ENCODE results near the gene CTNNA3.
"Not testable (repeated sequence)": the region's sequence is repeated elsewhere in the genome, so short reads cannot be mapped to it uniquely, and the experiment has no call there.

The CTNNA3 gene

DNA sequence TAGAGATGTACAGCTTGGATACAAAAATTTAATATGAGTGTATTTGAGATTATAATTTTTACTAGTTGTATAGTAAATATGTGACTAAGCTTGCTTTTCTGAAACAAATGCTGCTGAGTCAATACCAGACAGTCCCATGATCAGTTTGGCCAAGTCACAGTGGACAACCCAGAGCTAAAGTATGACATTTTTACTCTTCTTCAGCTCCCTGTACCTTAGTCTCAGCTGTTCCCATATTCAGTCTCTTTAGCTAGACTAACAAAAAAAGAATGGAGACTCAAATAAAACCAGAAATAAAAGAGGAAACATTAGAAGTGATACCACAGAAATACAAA is 189.3 kb downstream of the CTNNA3 start:
- DNase-seq (ENCODE audit: low read depth in 2 of 2), result no peak

DNA sequence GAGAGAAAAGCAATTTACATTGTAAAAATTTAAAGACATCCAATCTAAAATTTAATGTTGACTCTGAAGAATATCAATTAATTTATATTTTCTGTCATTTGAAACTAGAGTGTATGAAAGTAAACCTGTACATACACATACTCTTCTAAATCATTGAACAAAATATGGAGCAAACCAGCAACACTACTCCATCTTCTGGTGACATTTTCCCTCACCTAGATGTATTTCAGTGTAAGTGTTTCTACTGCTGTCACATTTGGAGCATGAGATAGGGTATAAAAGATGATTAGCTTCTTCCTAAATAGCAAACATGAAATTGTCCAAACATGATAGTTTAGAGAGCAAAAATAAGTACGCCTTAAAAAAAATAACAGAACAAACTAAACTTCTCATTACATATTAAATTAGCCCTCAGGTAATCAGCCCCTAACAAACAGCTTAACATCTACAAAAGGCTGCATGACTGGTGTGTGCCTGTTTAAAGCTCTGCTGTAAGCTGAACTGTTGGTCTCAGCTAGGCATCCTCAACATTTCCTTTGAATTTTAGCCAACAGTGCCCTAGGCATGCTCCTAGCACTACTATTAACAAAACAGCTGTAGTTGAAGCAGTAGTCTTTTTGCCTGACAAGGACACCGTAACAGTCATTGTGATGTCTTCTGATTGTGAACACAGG is 189.8 kb downstream of the CTNNA3 start:
- no peak for DNase-seq (ENCODE audit: low read depth in 2 of 2)

DNA sequence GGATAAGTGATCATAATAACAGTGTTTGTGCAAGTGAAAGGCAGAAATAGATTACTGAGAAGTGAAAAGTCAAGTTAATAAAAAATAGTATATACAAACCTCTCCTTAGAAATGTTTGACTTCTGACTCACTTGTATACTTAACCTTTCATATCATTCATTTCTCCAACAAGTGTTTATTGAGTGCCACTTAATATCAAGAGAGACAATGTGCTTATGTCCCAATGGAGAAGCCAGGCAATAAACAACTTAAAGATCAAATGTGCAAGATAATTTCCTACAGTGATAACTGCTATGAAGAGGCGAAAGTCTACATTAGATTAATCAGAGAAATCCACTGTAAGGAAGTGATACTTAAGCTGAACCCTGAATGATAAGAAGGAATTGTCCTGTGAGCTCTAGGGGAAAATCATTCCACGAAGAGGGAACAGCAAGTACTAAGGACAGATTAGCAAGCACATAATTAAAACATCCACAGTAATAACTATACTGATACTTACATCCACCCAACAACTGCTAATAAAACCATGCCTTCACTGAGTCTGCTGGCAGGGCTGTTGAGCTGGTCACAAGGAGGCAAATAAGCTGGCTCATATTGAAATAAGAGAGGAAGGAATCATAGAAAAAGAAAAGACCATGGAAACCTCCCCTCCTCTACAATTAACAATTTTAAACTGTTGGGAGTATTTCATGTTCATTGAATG is 203.5 kb downstream of the CTNNA3 start:
- DNase-seq (ENCODE audit: low read depth in 2 of 2), result no peak

DNA sequence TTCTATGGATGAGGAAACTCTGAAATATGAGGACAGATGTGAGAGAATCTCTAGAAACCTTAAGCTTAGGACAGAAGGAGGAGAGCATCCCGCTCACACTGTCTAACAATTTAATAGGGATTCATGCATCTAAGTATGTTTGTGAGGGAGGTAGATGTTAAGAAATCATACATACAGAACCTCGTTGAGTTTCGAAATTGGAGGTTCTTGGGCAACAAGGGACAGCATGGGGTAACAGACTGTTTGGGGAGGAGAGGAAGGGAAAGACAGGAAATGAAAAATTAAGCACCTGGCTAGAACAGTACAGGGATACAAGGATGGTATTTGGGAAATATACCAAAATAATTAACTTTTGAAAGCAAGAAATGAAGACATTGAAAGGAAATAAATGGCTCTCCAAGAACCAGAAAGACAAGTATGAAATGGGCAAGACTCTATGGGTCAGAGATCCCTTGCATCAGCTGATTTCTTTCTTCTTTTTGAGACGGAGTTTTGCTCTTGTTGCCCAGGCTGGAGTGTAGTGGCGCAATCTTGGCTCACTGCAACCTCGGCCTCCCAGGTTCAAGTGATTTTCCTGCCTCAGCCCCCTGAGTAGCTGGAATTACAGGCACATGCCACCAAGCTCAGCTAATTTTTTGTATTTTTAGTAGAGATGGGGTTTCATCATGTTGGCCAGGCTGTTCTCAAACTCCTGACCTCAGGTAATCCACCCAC is 207.9 kb downstream of the CTNNA3 start:
- no peak for DNase-seq (ENCODE audit: low read depth in 2 of 2)

DNA sequence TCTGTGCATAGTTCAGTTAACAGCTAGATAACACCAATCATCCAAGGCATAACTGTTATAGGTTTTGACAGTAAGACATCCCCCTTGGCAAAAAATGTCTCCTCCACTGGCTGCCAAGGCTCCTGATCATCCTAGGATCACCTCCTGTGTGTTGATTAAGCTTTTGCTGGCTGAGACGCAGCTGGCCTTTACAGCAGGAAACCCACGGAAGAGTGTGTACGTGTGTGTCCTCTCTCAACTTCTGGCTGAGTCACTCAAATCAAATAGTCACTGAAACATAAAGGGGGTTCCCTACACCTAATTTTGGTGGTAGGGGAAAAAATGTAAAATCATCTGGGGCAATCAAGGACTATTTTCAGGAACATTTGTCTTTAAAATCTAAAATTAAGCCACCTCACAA is 208.8 kb downstream of the CTNNA3 start:
- no peak for DNase-seq (ENCODE audit: low read depth in 2 of 2)

DNA sequence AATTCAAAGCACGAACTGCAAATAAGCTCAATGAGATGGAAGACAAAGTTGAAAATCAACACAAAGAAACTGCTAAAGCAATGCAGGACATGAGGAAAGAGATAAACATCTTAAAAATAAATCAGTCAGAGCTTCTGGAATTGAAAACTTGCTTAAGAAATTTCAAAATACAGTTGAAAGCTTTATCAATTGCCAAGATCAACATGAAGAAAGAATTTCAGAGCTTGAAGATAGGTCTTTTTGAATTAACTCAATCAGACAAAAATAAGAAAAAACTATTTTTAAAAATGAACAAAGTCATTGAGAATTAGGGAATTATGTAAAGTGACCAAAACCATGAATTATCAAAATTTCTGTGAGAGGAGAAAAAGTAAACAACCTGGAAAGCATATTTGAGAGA is 218.1 kb downstream of the CTNNA3 start:
- no peak for DNase-seq (ENCODE audit: low read depth in 2 of 2)

DNA sequence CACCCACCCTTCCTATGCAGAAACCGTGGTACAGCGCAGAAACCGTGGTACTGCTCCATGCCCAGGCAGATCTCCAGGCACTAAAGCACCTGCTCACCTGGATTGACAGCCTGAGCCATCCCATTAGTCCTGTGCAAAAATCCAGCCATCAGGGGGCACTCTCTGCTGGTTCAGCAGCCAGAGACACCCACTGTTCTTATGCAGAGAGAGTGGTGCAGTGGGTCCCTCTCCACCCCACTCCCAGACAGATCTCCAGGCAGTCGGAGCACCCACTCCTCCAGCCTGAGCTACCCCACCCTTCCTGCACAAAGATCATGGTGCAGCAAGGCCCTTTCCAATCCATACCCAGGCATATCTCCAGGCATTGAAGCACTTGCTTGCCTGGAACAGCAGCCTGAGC is 219.8 kb downstream of the CTNNA3 start:
- no peak for DNase-seq (ENCODE audit: low read depth in 2 of 2)

DNA sequence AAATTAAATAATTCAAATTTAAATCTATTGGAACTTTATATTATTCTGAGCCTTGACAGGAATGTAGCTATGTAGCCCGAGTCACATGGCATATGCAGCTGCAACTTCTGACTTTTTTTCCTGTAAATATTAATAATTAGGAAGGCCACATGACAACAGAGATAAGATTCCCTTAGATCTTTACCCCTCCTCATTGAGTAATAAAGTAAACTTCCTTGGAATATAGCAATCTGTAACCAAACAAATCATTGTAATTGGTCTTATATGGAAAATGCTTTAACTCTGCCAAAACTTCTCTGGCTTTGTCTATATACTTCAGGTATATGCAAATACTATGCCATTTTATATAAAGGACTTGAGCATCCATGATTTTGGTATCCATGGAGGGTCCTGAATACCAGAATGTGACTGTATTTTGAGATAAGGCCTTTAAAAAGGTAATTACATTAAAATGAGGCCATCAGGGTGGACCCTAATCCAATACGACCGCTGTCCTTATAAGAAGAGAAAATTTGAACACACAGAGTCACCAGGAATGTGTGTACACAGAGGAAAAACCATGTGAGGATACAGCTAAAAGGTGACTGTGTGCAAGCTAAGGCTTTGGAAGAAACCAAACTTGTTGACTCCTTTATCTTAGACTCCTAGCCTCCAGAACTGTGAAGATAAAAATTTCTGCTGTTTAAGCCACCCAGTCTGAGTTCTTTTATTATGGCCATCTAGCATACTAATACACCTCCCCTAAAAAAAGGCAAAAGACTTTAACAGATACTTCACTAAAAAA is 222.0 kb downstream of the CTNNA3 start:
- DNase-seq (ENCODE audit: low read depth in 2 of 2), result no peak

DNA sequence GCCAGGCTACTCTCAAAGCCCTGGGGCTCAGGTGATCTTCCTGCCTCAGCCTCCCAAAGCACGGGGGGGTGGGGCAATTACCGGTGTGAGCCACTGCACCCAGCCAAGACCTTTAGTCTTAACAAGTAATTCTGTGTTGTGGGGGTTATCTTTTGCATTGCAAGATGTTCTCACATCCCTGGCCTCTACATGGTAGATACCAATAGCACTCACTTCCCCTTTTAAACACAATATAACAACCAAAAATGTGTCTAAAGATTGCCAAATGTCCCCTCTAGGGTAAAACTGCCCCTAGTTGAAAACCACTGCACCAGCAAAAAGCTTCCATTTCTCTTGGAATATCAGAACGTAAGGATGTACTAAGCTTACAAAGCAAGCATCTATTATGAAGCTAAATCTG is 225.0 kb downstream of the CTNNA3 start:
- DNase-seq (ENCODE audit: low read depth in 2 of 2), result no peak

DNA sequence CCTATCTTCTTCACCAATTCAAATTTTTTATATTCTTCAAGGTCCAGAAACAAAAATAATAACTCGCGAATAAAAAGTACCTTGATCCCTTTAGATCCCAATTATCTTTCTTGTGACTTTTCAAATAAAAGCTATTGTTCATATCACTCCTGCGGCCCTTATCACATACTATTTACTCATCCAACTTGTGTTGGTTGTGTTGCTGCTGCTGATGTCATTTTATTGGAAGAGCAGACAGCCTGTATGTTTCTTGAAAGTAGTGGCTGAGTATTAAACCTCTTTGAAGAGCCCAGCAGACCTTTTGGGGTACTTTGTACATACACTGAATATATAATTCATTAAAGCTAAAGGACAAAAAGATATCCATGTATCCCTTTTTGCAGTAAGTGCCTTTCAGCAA is 231.7 kb downstream of the CTNNA3 start:
- no peak for DNase-seq (ENCODE audit: low read depth in 2 of 2)

DNA sequence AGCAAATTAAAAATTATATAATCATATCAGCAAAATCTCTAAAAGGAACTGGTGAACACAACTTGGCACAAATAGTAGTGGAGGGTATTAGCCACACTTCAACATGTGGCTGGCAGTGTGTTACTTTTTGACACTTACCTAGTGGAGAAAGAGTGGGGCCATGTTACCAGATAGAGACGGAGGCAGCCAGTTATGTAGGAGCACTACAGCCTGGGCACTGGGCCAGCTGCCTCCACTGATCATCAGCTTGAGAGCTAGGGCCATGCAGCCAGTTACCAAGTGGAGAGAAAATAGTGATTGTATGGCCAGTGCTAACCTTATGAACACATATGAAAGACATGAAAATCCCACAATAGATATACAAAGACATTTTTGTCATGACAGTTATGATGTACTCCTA is 243.1 kb downstream of the CTNNA3 start:
- DNase-seq (ENCODE audit: low read depth in 2 of 2), result no peak

DNA sequence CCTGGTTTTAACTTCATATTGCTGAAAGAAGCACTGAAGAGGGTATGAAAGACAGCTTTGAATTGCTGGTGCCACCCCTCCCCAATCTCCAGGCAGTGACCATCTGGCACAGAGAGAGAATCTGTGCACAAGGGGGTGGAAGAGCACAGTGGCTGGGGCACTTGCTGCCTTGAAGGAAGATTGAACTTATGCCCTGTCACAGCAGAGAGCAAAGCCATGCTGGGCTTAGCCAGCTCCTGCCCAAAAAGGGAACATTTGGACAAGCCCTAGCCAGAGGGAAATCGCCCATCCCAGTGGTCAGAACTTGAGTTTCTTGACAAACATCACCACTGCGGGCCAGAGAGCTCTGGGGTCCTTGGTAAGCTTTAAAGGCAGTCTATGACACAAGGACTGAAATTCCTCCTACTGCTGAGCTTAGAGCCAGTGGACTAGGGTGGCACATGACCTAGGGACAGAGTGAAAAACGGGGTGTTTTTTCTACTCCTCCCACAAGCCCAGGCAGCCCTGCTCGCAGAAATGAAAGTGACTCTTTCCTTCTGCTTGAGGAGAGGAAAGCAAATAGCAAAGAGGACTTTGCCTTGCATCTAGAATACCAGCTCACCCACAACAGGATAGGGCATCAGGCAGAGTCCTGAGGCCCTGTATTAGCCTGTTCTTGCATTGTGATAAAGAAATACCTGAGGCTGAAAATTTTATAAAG is 257.2 kb downstream of the CTNNA3 start:
- DNase-seq (ENCODE audit: low read depth in 2 of 2), result no peak

DNA sequence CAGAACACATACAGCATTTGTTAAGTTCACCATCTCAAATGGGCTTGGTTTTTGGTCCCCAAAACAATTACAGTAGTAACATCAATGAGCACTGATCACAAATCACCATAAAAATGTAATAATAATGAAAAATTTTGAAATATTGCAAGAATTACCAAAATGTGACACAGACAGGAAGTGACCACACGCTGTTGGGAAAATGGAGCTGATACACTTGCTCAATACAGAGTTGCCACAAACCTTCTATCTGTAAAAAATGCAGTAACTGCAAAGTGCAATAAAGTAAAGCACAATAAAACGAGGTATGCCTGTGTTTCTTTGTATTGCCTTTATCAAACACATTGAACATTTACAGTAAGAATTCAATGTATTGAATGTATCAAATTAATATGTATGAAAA is 262.7 kb downstream of the CTNNA3 start:
- no peak for DNase-seq (ENCODE audit: low read depth in 2 of 2)

DNA sequence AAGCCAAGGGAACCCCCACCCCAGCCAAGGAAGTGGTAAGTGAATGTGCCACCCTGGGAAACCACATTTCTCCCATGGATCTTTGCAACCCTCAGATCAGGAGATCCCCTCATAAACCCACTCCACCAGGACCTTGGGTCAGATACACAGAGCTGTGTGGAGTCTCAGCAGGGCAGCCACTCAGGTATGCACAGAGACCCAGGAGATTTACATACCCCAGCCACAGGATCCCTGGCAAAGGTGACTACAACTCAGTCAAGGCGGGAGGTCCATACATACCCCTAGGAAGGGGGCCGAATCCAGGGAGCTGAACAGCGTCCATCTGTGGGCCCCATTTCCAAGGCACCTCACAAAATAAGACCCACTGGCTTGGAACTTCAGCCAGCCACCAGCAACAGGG is 293.4 kb downstream of the CTNNA3 start:
- no peak for DNase-seq (ENCODE audit: low read depth in 2 of 2)

DNA sequence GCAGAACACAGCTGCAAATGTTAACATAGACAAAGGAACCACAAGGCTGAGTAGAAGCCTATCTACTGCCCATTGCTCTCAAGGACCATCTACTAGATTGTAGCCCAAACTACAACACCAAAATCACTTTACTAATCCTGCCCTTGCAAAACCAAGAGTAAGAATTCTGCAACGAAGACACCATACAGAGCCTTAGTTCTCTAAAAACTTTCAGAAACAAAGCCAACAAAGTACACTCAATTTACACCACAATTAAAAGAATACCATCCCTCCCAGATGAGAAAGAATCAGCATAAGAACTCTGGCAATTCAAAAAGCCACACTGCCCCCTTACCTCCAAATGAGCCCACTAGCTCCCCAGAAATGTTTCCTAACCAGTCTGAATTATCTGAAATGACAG is 294.3 kb downstream of the CTNNA3 start:
- no peak for DNase-seq (ENCODE audit: low read depth in 2 of 2)

DNA sequence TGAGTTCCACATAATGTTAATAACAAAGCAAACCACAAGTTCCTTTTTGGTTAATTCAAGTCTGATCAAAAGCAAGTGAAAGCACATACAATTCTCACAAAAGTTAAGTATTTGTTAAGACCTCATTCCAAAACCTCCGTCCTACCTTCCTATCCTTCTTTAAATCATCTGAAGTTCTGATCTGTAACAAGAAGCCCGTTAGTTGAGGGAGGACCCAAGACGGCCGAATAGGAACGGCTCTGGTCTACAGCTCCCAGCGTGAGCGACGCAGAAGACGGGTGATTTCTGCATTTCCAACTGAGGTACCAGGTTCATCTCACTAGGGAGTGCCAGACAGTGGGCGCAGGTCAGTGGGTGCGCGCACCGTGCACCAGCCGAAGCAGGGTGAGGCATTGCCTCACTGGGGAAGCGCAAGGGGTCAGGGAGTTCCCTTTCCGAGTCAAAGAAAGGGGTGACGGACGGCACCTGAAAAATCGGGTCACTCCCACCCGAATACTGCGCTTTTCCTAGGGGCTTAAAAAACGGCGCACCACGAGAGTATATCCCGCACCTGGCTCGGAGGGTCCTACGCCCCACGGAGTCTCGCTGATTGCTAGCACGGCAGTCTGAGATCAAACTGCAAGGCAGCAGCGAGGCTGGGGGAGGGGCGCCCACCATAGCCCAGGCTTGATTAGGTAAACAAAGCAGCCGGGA is 309.0 kb downstream of the CTNNA3 start:
- DNase-seq (ENCODE audit: low read depth in 2 of 2), result not testable (repeated sequence)

DNA sequence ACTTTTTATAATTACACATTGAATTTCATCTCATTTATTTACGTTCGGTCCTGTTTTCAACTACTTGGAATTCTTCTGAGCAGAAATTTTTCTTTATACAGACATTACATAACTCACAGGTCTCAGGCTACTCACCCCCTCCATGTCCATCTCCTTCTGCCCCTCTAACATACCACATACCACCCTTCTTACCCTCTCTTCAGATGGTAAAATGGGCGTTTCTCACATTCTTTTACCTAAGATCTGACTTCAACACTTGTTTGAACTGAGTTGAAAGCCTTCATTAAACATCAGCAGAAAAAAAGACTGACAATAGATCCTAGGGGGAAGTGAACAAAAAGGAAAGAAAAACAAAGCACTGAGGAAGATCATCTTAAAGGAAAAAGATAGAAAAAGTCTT is 309.7 kb downstream of the CTNNA3 start:
- DNase-seq (ENCODE audit: low read depth in 2 of 2), result no peak

DNA sequence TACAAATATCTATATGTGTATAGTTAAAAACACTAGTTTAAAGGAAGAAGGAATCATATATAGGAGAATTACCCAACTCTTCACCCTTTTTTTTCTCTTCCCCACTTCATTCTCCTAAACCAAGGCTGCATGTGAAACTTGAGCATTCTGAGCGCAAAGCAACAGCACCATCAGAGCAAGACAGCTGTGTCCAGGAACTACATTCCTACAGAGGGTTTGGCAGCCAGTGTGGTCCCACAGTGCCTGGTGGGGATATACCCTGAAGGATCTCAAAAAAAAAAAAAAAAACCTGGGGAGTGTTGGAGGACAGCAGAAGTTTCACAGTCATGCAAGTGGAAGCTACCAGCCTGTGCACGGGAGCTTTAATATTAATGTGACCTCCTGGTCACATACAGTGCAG is 310.4 kb downstream of the CTNNA3 start:
- DNase-seq (ENCODE audit: low read depth in 2 of 2), result no peak

DNA sequence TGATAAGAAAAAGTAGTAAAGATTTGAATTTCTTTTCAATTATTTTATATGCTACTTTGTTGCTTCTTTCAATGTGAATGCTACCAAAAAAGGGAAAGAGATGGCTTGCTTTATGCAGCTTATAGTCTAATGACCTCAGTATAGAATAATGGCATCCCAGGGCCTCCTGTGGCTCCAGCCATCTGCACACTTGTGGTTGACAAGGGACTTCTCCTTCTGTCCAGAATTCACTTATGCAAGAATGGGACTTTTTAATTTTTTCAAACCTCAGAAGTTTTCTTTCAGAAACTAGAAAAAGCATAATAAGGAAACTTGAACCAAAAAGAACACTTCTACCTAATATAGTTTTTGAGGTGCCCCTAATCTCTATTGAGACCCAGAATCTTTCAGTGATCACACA is 310.9 kb downstream of the CTNNA3 start:
- no peak for DNase-seq (ENCODE audit: low read depth in 2 of 2)

DNA sequence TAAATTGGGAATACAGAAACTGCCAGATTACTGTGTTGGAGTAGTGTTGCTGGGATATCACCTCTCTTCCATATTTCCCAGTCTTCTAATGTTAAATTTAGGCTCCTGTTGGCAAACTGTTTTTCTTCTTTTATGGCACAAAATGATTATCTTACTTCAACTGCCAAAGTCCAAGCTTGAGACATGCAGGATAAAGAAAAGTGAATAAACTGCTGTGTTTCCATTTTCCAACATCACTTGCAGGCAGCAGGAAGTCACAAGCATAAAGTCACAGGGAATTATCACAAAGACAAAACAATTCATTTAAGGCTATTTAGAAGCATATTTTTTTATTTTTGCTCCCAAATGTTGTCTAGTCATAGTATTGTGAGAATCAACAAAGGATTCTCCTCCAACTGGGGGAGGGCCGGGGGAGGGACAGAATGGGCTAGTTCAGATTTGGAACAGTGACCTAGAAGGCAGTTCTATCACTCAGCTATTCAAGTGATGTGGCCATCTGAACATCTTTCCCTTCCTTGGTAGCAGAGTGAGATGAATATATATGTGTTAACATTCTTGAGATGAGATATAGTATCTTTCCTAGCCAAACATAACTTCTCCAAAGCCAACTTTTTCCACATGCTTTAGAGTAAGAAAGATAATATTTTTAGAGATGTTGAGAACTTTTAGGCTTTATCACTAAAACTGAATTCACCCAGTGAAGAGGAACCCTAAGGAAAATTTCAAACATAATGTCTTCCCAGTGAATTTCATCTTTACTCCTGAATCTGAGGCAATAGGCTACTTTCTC is 364.7 kb downstream of the CTNNA3 start:
- DNase-seq (ENCODE audit: low read depth in 2 of 2), result no peak
